ENCODE data around the gene SH3GL1. TPM values are rescaled to one million over a fixed set of nuclear protein-coding genes. Genes with fewer than 3 reads are reported as not detected.
A peak's percentile ranks its signal among the peaks of the same experiment; 100 is the strongest.

The SH3GL1 gene
- total RNA-seq, 1 donor from 2014 or later, result 16.2 TPM

DNA sequence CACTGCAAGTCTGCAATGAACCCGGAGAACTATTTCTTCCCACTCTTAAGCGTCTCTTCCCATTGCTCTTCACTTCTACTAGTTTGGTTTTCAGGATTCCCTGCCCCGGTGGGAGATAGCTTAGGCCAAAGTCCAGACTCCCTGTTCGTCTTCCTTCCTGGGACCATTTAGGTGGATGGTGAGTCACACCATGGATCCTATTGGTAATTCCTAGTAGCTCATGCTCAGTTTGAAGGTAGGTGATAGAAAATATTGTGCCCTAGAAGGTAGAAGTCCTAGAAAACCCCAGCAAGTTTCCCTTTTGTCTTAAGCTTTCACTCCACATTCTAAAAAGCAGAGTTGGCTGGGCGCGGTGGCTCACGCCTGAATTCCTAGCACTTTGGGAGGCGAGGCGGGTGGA, 15.9 kb upstream of the SH3GL1 start:
- Histone ChIP-seq H3K4me1 (ENCODE audit: control insufficient read depth in 3 of 3, insufficient read depth in 3 of 3, low read length in 3 of 3) (no peaks in the 10 kb centered on the region), H3K27me3 (ENCODE audit: control insufficient read depth in 3 of 3, insufficient read depth in 3 of 3, low read length in 3 of 3) (no peaks in the 10 kb centered on the region), H3K9me3 (ENCODE audit: control insufficient read depth in 3 of 3, low read length in 3 of 3) (no peaks in the 10 kb centered on the region), H3K27ac (ENCODE audit: low read depth, low read length) (no peak overlapping the region), H3K9ac (ENCODE audit: low read depth in 1 of 3, low read length in 3 of 3) (no peak overlapping the region), H3K36me3 (ENCODE audit: control insufficient read depth in 3 of 3, insufficient read depth in 3 of 3, low read length in 3 of 3) (peaks cover 1 to 6% (median 3%) of the 10 kb centered on the region in 3 donors), H3K4me3 (ENCODE audit: low read length in 3 of 3) (no peak overlapping the region)

DNA sequence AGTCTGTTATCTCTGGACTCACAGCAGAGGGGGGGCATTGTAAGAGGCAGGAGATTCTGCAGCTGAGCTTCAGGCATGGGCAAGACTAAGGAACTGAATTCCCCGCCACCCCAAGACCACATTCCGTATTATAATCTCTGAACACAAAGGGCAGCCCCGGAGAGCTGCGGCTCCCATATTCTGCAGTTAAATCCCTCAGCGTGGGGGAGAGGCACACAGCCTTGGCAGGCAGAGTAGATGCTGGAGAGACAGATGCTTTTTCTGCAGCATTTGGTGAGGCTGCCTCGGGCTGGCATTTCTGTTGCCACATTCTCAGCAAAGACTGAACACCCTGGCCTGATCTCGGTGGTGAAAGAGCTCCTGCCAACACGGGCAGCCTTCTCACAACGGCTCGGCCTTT, 15.0 kb upstream of the SH3GL1 start:
- Histone ChIP-seq H3K27me3 (ENCODE audit: control insufficient read depth in 3 of 3, insufficient read depth in 3 of 3, low read length in 3 of 3) (no peaks in the 10 kb centered on the region), H3K9ac (ENCODE audit: low read depth in 1 of 3, low read length in 3 of 3) (peak overlapping the region in 2 of 3 donors; percentile 10 to 50), H3K4me1 (ENCODE audit: control insufficient read depth in 3 of 3, insufficient read depth in 3 of 3, low read length in 3 of 3) (no peaks in the 10 kb centered on the region), H3K27ac (ENCODE audit: low read depth, low read length) (no peak overlapping the region), H3K9me3 (ENCODE audit: control insufficient read depth in 3 of 3, low read length in 3 of 3) (no peaks in the 10 kb centered on the region), H3K36me3 (ENCODE audit: control insufficient read depth in 3 of 3, insufficient read depth in 3 of 3, low read length in 3 of 3) (peaks cover 3 to 6% (median 4%) of the 10 kb centered on the region in 3 donors), H3K4me3 (ENCODE audit: low read length in 3 of 3) (no peak overlapping the region)

DNA sequence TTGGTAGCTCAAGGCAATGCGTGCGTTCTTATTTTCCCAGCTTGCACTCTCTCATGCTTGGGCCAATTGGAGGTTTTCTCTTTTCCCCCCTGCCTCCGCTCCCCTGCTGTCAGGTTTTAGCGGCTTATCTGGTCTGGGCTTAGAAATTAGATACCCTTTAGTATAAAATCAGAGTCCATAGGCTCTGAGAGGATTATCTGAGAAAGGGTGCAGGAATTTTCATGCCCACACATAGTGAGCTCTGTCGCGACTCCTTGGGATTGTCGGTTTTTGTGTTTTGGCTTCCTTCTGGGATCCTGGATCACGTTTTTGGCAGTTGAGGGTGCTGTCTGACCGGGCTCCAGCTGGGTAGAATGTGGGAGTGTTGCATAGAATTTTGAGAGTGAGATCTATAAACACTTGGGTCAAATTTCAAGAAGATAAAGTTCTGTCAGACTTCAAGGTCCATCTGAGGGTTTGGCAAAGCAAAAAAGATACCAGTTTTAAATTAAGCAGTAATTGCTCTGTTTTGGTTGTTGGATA, 14.5 kb upstream of the SH3GL1 start:
- H3K27ac ChIP-seq (ENCODE audit: low read depth, low read length), result no peak overlapping the region
- H3K36me3 ChIP-seq (ENCODE audit: control insufficient read depth in 3 of 3, insufficient read depth in 3 of 3, low read length in 3 of 3), result peaks cover 4 to 6% (median 5%) of the 10 kb centered on the region in 3 donors

DNA sequence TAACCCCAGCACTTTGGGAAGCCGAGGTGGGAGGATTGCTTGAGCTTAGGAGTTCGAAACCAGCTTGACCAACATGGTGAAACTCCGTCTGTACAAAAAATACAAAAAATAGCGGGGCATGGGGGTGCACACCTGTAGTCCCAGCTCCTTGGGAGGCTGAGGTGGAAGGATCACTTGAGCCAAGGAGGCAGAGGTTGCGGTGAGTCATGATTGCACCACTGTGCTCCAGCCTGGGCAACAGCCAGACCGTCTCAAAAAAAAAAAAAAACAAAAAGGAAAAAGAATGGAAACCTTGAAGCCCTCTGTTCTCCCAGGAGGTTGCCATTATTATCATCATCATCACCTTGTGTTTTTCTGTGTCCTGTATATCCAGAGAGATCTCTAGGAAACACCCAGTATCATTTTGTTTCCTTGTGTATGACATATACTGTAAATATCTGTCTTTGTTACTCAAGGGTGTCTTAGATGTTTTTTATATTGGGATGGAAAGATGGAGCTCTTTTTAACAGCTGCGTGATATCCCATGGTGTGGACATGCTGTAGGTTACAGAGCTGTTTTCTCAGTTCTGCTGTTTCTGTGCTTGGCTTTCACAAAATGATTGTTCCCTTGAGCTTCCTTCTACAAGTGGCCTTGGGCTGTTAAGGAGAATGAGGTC, 13.9 kb upstream of the SH3GL1 start:
- H3K9me3 ChIP-seq (ENCODE audit: control insufficient read depth in 3 of 3, low read length in 3 of 3), result no peaks in the 10 kb centered on the region
- H3K27ac ChIP-seq (ENCODE audit: low read depth, low read length), result no peak overlapping the region
- H3K4me3 ChIP-seq (ENCODE audit: low read length in 3 of 3), result no peak overlapping the region
- no peaks in the 10 kb centered on the region for H3K4me1 ChIP-seq (ENCODE audit: control insufficient read depth in 3 of 3, insufficient read depth in 3 of 3, low read length in 3 of 3)
- peaks cover 6 to 10% (median 6%) of the 10 kb centered on the region in 3 donors for H3K36me3 ChIP-seq (ENCODE audit: control insufficient read depth in 3 of 3, insufficient read depth in 3 of 3, low read length in 3 of 3)
- no peak overlapping the region for H3K9ac ChIP-seq (ENCODE audit: low read depth in 1 of 3, low read length in 3 of 3)
- no peaks in the 10 kb centered on the region for H3K27me3 ChIP-seq (ENCODE audit: control insufficient read depth in 3 of 3, insufficient read depth in 3 of 3, low read length in 3 of 3)

More for the DNA sequence above, 14.5 kb upstream of the SH3GL1 start:
- Histone ChIP-seq H3K4me1 (ENCODE audit: control insufficient read depth in 3 of 3, insufficient read depth in 3 of 3, low read length in 3 of 3) (no peaks in the 10 kb centered on the region), H3K4me3 (ENCODE audit: low read length in 3 of 3) (no peak overlapping the region), H3K9me3 (ENCODE audit: control insufficient read depth in 3 of 3, low read length in 3 of 3) (no peaks in the 10 kb centered on the region), H3K27me3 (ENCODE audit: control insufficient read depth in 3 of 3, insufficient read depth in 3 of 3, low read length in 3 of 3) (no peaks in the 10 kb centered on the region), H3K9ac (ENCODE audit: low read depth in 1 of 3, low read length in 3 of 3) (peak overlapping the region in 1 of 3 donors; percentile 10)

DNA sequence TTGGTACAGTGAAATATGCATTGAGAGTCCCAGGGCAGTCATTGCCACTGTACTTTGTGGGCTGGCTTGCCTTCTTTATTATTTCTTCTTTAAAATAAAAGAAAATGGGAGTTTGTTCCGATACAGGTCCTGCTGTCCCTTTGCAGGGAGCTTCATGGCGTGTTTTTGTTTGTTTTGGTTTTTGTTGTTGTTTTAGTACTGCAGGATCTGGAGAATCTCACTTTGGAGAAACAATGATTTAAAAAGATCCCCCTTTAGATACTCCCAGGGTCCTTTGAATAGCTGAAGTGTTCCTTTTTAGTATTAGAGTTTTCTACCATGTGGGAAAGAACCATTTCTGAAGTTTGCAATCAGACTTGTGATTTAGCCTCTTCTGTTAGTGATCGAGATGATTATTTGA, 13.2 kb upstream of the SH3GL1 start:
- Histone ChIP-seq H3K9ac (ENCODE audit: low read depth in 1 of 3, low read length in 3 of 3) (no peak overlapping the region), H3K4me1 (ENCODE audit: control insufficient read depth in 3 of 3, insufficient read depth in 3 of 3, low read length in 3 of 3) (no peaks in the 10 kb centered on the region), H3K9me3 (ENCODE audit: control insufficient read depth in 3 of 3, low read length in 3 of 3) (no peaks in the 10 kb centered on the region), H3K27ac (ENCODE audit: low read depth, low read length) (no peak overlapping the region), H3K36me3 (ENCODE audit: control insufficient read depth in 3 of 3, insufficient read depth in 3 of 3, low read length in 3 of 3) (peaks cover 6 to 13% (median 8%) of the 10 kb centered on the region in 3 donors), H3K4me3 (ENCODE audit: low read length in 3 of 3) (no peak overlapping the region), H3K27me3 (ENCODE audit: control insufficient read depth in 3 of 3, insufficient read depth in 3 of 3, low read length in 3 of 3) (no peaks in the 10 kb centered on the region)

DNA sequence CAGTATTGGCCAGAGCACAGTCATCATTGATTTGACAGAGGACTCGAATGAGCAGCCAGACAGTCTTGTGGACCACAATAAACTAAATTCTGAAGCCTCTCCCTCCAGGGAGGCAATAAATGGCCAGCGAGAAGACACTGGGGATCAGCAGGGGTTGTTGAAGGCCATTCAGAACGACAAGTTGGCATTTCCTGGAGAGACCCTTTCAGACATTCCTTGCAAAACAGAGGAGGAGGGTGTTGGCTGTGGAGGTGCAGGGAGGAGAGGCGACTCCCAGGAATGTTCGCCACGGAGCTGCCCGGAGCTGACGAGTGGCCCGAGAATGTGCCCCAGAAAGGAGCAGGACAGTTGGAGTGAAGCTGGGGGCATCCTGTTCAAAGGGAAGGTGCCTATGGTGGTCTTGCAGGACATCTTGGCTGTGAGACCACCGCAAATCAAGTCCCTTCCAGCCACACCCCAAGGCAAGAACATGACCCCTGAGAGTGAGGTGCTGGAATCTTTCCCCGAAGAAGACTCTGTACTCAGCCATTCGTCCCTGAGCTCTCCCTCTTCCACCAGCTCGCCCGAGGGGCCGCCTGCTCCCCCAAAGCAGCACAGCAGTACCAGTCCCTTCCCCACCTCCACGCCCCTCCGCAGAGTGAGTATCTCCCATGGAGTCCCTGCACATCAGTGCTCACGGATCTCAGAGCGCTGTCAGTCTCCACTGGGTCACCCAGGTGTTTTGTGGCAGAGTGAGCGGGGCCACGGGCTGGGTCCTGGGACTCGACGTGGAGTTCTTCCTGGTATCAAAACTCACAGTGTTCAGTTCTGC, 9.0 kb upstream of the SH3GL1 start:
- H3K9me3 ChIP-seq (ENCODE audit: control insufficient read depth in 3 of 3, low read length in 3 of 3), result no peaks in the 10 kb centered on the region
- no peaks in the 10 kb centered on the region for H3K27me3 ChIP-seq (ENCODE audit: control insufficient read depth in 3 of 3, insufficient read depth in 3 of 3, low read length in 3 of 3)
- H3K9ac ChIP-seq (ENCODE audit: low read depth in 1 of 3, low read length in 3 of 3), result no peak overlapping the region
- H3K4me3 ChIP-seq (ENCODE audit: low read length in 3 of 3), result no peak overlapping the region
- peaks cover 6 to 13% (median 8%) of the 10 kb centered on the region in 3 donors for H3K36me3 ChIP-seq (ENCODE audit: control insufficient read depth in 3 of 3, insufficient read depth in 3 of 3, low read length in 3 of 3)
- no peak overlapping the region for H3K27ac ChIP-seq (ENCODE audit: low read depth, low read length)
- no peaks in the 10 kb centered on the region for H3K4me1 ChIP-seq (ENCODE audit: control insufficient read depth in 3 of 3, insufficient read depth in 3 of 3, low read length in 3 of 3)

DNA sequence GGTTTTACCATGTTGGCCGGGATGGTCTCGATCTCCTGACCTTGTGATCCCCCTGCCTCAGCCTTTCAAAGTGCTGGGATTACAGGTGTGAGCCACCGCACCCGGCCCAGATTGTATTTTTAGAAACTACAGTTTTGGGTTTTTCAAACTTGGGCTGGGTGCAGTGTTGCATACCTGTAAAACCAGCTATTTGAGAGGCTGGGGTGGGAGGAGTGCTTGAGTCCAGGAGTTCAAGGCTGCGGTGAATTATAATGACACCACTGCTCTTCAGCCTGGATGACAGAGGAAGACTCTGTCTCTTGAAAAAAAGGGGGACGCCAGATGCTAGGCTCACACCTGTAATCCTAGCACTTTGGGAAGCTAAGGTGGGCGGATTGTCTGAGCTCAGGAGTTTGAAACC, 6.3 kb upstream of the SH3GL1 start:
- peaks cover 0 to 10% (median 7%) of the 10 kb centered on the region in 3 donors for H3K36me3 ChIP-seq (ENCODE audit: control insufficient read depth in 3 of 3, insufficient read depth in 3 of 3, low read length in 3 of 3)
- H3K4me1 ChIP-seq (ENCODE audit: control insufficient read depth in 3 of 3, insufficient read depth in 3 of 3, low read length in 3 of 3), result peaks cover 12 to 13% (median 13%) of the 10 kb centered on the region in 3 donors
- H3K9me3 ChIP-seq (ENCODE audit: control insufficient read depth in 3 of 3, low read length in 3 of 3), result no peaks in the 10 kb centered on the region
- no peak overlapping the region for H3K27ac ChIP-seq (ENCODE audit: low read depth, low read length)
- no peak overlapping the region for H3K9ac ChIP-seq (ENCODE audit: low read depth in 1 of 3, low read length in 3 of 3)
- no peaks in the 10 kb centered on the region for H3K27me3 ChIP-seq (ENCODE audit: control insufficient read depth in 3 of 3, insufficient read depth in 3 of 3, low read length in 3 of 3)
- no peak overlapping the region for H3K4me3 ChIP-seq (ENCODE audit: low read length in 3 of 3)

DNA sequence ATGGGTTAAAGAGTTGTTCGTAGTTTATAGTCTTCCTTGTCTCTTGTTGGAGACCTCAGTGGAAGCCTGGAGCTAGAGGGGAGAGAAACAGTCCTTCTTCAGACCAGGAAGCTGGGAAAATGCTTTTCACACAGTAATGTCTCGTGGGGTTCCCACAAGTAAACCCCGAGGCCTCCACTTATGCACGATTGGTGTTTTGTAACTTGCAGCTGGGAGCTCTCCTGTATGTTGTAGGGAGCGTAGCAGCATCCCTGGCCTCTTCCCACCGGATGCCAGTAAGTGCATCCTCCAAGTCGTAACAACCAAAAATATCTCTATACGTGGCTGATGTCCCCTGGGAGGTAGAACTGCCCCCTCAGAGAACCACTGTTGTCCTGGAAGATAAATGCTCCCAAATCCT, 5.6 kb upstream of the SH3GL1 start:
- Histone ChIP-seq H3K27me3 (ENCODE audit: control insufficient read depth in 3 of 3, insufficient read depth in 3 of 3, low read length in 3 of 3) (no peaks in the 10 kb centered on the region), H3K36me3 (ENCODE audit: control insufficient read depth in 3 of 3, insufficient read depth in 3 of 3, low read length in 3 of 3) (peaks cover 0 to 10% (median 7%) of the 10 kb centered on the region in 3 donors), H3K9ac (ENCODE audit: low read depth in 1 of 3, low read length in 3 of 3) (no peak overlapping the region), H3K9me3 (ENCODE audit: control insufficient read depth in 3 of 3, low read length in 3 of 3) (no peaks in the 10 kb centered on the region), H3K4me1 (ENCODE audit: control insufficient read depth in 3 of 3, insufficient read depth in 3 of 3, low read length in 3 of 3) (peaks cover 14 to 19% (median 14%) of the 10 kb centered on the region in 3 donors), H3K27ac (ENCODE audit: low read depth, low read length) (no peak overlapping the region), H3K4me3 (ENCODE audit: low read length in 3 of 3) (no peak overlapping the region)

DNA sequence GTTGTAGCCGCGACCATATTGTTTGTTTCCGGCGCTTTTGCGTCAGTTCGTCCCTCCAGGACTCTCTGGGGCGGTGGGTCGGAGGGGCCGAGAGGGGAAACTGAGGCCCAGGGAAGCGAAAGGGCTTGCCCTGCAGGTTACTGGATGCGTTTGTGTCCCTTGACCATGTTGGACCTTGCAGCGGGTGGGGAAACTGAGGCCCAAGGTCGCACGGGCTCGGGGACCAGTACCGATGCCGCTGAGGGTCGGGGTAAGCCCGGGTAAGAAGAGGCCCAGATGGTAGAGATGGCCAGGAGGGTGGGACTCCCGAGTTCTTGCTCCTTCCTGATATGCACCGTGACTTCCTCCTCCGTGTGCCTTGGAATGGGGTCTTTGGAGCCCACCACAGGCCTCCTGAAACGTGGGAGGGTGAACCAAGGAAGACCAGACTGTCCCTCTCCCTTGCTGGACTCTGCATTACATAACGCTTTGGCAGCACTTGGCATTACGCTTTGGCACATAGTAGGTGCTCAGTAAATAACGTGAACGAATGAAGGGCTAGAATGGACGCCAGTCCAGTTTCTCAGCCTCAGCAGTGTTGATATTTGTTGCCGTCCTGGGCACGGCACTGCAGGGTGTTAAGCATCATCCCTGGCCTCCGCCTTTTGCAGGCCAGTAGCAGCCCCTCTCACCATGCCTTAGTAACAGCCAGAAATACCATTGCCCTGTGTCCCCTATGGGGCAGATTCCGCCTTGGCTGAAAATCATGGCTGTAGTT, 2.8 kb upstream of the SH3GL1 start:
- Histone ChIP-seq H3K36me3 (ENCODE audit: control insufficient read depth in 3 of 3, insufficient read depth in 3 of 3, low read length in 3 of 3) (no peaks in the 10 kb centered on the region), H3K4me1 (ENCODE audit: control insufficient read depth in 3 of 3, insufficient read depth in 3 of 3, low read length in 3 of 3) (peaks cover 25 to 37% (median 29%) of the 10 kb centered on the region in 3 donors), H3K27me3 (ENCODE audit: control insufficient read depth in 3 of 3, insufficient read depth in 3 of 3, low read length in 3 of 3) (no peaks in the 10 kb centered on the region), H3K9ac (ENCODE audit: low read depth in 1 of 3, low read length in 3 of 3) (peak overlapping the region; percentile 77 to 90 (median 79)), H3K4me3 (ENCODE audit: low read length in 3 of 3) (peak overlapping the region; percentile 76 to 87 (median 85)), H3K9me3 (ENCODE audit: control insufficient read depth in 3 of 3, low read length in 3 of 3) (no peaks in the 10 kb centered on the region), H3K27ac (ENCODE audit: low read depth, low read length) (no peak overlapping the region)
